GM18867 (cell line): ENCODE data around the gene HAL.
"Not testable (repeated sequence)": the region's sequence is repeated elsewhere in the genome, so short reads cannot be mapped to it uniquely, and the experiment has no call there.

ENCODE experiments used
- ATAC-seq: cut with Tn5 transposase; IDR thresholded peaks from one replicate; pipeline ENCODE4 v1.9.1; 2021; ENCODE audit warnings: mild to moderate bottlenecking, moderate library complexity; ENCODE audit not compliant: unreplicated experiment

Gene HAL

DNA sequence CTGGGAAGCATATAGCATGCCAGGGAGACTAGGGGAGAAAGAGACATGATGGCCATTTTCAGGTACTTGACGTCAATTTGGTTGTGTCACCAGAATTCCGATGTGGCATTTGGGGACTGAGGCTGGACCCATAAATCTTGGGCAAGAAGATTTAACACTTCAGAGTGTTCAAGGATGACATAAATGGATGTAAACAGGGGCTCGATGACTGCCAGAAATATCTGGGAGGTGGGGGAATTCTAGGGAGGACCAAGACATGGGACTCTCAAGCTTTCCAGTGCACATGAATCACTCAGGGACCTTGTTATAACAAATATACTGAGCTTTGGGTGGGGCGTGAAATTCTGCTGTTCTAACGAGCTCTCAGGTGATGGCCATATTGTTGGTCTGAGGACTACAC, 17.8 kb downstream of the HAL start:
- no peak for ATAC-seq

- no peak for ATAC-seq
Measured at GRCh38 chr12:95977764-95978305, 18.3 kb downstream of the HAL start.

- ATAC-seq, result no peak
Measured at GRCh38 chr12:95976416-95976832, 19.7 kb downstream of the HAL start.

GRCh38 chr12:95975491-95975890, 20.7 kb downstream of the HAL start:
- ATAC-seq, result no peak

GRCh38 chr12:95974358-95974757, 21.8 kb downstream of the HAL start:
- ATAC-seq, result no peak

DNA sequence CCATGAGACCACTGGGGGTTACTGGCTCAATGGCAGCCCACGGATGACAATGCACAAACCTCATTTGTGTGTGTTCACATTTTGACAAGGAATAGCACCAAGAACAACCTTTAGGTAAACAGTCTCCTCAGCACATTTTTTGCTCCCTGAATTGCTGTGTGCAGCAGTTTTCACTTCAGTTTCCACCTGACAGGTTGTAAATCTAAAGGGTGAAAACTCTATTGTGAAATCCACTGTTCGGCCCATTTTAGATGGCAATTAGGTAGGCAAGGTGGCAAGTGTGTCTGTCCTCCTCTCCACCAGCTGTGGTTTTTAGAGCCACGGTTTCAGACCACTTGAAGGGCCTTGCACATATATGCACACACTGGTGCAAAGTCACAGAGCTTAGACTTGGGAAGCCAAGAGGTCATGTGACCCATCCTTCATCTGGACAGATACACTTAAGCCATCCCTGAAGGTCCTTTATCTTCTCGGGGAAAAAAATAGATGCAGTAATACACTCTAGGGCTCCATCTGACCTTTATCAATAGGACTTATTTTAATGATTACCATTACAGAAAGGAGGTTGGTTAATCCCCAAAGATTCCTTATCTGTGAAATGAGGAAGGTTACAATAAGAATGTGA, 23.2 kb downstream of the HAL start:
- no peak for ATAC-seq

GRCh38 chr12:95970905-95971304, 25.2 kb downstream of the HAL start:
- ATAC-seq, result no peak

DNA sequence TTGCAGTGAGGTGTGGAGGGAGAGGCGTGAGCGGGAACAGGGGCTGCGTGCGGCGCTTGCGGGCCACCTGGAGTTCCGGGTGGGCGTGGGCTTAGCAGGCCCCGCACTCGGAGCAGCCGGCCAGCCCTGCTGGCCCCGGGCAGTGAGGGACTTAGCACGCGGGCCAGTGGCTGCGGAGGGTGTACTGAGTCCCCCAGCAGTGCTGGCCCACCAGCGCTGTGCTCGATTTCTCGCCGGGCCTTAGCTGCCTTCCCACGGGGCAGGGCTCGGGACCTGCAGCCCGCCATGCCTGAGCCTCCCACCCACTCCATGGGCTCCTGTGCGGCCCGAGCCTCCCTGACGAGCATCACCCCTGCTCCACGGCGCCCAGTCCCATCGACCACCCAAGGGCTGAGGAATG, 27.0 kb downstream of the HAL start:
- not testable (repeated sequence) for ATAC-seq

DNA sequence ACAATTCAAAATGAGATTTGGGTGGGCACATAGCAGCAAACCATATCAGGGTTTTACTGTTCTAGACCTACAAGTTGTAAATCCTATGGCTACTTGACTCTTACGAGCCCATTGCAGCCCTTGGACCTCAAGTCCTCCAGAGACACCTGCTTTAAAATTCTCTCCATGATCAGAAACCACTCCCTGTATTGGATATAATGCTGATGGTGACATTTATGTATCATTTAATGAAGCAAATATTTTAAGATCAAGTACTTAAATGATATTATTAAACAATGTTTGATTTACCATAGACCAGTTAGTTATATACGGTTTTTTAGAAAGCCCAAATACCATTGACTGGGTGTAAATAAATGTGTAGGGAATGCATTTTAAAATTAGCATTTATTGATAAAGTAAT, 28.8 kb downstream of the HAL start:
- no peak for ATAC-seq

- ATAC-seq, result no peak
Measured at GRCh38 chr12:95966287-95966870, 29.8 kb downstream of the HAL start.

- no peak for ATAC-seq
Measured at GRCh38 chr12:95963096-95963495, 33.0 kb downstream of the HAL start.

DNA sequence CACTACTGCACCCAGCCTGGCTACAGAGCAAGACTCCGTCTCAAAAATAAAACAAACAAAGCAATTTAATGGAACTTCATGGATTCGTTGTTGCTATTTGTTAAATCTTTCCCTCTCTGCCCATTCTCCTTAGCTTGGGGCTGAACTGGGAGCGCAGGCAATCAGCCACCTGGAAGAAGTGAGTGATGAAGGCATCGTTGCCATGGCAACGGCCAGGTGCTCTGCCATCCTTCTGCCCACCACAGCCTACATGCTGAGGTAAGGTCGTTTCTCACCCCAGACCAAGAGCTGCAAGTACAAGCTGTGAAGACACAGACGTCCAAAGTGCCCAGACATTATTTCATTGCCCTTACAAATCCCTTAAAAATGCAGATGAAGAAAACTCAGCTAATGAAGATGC, 33.9 kb downstream of the HAL start:
- ATAC-seq, result no peak

DNA sequence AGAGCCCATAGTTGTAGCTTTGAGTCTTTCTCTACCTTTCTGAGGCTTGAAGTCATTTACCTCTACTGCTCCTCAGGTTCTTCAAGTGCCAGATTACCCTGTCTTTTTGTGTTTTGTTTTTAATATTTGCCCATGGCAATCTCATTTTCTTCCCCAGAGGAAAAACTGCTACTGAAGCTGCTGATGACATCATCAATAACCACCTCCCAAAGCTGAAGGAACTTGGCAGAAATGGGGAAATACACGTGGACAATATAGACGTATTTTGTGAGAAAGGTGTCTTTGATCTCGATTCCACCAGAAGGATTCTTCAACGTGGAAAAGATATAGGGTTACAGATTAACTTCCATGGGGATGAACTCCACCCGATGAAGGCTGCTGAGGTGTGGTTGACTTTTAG, 35.9 kb downstream of the HAL start:
- no peak for ATAC-seq

DNA sequence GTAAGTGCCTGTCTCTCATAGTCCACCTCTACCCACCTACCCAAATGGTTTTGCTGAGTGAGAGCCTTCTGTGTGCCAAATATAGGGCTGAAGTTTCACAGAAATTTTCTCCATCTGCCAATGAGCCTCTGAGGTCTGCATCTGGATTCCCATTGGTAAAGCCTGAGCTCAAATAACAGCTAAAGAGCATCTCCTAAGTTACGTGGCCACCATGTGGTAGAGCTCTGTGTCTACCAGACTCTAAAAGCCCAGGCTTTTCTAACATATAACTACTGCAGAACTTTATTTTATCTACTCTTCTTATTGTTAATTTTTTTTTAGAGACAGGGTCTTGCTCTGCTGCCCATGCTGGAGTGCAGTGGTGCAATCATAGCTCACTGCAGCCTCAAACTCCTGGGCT, 37.0 kb downstream of the HAL start:
- ATAC-seq, result no peak

DNA sequence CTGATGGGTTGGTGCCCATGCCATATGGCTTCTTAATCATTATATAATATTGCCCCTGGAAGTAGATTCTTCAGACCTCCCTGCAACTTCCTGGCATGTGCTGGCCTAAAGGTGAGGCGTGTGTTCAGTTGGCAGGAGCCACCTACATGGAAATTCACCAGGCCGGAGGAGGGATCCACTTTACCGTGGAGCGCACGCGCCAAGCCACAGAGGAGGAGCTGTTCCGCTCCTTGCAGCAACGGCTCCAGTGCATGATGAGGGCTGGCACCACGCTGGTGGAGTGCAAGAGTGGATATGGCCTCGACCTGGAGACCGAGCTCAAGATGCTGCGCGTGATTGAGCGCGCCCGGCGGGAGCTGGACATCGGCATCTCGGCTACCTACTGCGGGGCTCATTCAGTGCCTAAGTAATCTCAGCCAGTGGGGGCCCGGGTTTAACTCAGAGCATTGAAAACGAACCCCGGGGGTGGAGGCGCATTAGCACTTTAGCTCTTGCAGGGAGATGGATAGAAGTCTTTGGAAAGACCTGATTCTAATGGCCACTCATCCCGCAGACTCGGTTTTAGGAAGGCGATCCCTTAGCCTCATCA, 39.5 kb downstream of the HAL start:
- ATAC-seq, result no peak

GRCh38 chr12:95955549-95956159, 40.5 kb downstream of the HAL start:
- no peak for ATAC-seq

- no peak for ATAC-seq
Measured at GRCh38 chr12:95953000-95953399, 43.1 kb downstream of the HAL start.

GRCh38 chr12:95951515-95951914, 44.6 kb downstream of the HAL start:
- no peak for ATAC-seq

- no peak for ATAC-seq
Measured at GRCh38 chr12:95949477-95950206, 46.5 kb downstream of the HAL start.

DNA sequence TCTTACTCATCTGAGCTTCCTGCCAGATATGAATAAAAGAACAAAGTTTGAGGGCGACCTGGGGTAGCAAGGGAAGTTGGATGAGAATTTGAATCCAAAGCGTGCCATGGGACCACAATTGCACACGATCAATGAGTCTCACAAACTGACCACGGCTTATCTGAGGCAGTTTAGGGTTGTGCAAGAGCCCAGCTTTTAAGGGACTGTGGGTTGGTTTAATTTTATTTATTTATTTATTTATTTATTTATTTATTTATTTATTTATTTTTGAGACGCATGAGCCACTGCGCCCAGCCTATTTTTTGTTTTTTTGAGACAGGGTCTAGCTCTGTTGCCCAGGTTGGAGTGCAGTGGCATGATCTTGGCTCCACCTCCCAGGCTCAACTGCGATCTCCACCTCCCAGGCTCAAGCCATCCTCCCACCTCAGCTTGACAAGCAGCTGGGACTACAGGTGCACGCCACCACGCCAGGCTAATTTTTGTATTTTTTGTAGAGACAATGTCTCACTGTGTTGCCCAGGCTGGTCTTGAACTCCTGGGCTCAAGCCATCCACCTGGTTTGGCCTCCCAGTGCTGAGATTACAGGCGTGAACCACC, 51.9 kb downstream of the HAL start:
- ATAC-seq, result no peak

- ATAC-seq, result peak; percentile 62
Measured at GRCh38 chr12:95943330-95943842, 52.8 kb downstream of the HAL start, which contains the start of gene AMDHD1. Gene AMDHD1, plus strand, starts transcription at chr12:95943331. Its CDS starts 68 bp downstream, at chr12:95943399.
